ENCODE data around the gene TIGD2. TPM values are rescaled to one million over a fixed set of nuclear protein-coding genes. Genes with fewer than 3 reads are reported as not detected.

TIGD2 gene
- total RNA-seq, 2 donors from 2014 or later = 3.1 to 3.2 TPM

GRCh38 chr4:89157488-89158024 lies 46.2 kb downstream of the TIGD2 start:
- no peak overlapping the region for H3K27ac Mint-ChIP-seq
- ATAC-seq = no peak
- no peaks in the 10 kb centered on the region for H3K36me3 Mint-ChIP-seq (ENCODE audit: low read depth)
- peaks cover 7% of the 10 kb centered on the region for H3K27me3 Mint-ChIP-seq
- DNase-seq = no peak
- H3K9me3 ChIP-seq (ENCODE audit: control insufficient read depth, low read length, poor library complexity, severe bottlenecking) = no peaks in the 10 kb centered on the region
- no peak overlapping the region for H3K4me3 Mint-ChIP-seq
- no peaks in the 10 kb centered on the region for H3K4me1 Mint-ChIP-seq

DNA sequence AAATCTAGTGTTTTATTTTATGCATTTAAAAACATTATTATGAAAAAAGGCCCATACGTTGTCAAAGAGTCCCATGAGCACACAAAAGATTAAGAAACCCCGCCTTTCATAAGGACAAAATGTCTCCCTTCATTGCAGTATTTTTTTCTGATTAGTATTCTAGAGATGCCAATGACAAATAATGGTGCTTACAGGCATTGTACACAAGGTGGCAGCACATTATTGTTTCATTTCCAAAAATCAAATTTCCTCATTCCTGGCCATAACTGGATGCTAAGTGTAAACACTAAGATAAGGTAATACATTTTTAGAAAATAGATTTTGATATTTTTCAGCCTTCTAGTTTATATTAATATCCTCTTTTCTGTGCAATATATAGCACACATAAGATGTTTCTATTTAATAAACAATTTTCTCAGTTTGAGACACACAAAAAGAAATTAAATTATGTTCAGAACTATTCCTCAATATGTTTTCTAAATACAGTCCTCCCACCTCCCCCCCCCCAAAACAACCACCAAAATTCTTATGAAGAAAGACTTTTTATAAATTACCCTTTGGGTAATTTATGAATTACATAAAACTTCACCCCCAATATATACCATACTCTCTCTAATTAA lies 47.7 kb downstream of the TIGD2 start:
- no peak overlapping the region for H3K4me3 Mint-ChIP-seq
- no peaks in the 10 kb centered on the region for H3K9me3 ChIP-seq (ENCODE audit: control insufficient read depth, low read length, poor library complexity, severe bottlenecking)
- H3K27ac Mint-ChIP-seq = no peak overlapping the region
- H3K36me3 Mint-ChIP-seq (ENCODE audit: low read depth) = no peaks in the 10 kb centered on the region
- H3K27me3 Mint-ChIP-seq = peaks cover 12% of the 10 kb centered on the region
- DNase-seq = no peak
- H3K4me1 Mint-ChIP-seq = no peaks in the 10 kb centered on the region
- peak; percentile 80 for ATAC-seq

- Mint-ChIP-seq H3K4me3 (no peak overlapping the region), H3K27ac (no peak overlapping the region), H3K4me1 (no peaks in the 10 kb centered on the region), H3K27me3 (peaks cover 18% of the 10 kb centered on the region), H3K36me3 (ENCODE audit: low read depth) (no peaks in the 10 kb centered on the region)
- DNase-seq = no peak
- H3K9me3 ChIP-seq (ENCODE audit: control insufficient read depth, low read length, poor library complexity, severe bottlenecking) = no peaks in the 10 kb centered on the region
- no peak for ATAC-seq
These were observed 49.5 kb downstream of the TIGD2 start for GRCh38 chr4:89160806-89161205.

DNA sequence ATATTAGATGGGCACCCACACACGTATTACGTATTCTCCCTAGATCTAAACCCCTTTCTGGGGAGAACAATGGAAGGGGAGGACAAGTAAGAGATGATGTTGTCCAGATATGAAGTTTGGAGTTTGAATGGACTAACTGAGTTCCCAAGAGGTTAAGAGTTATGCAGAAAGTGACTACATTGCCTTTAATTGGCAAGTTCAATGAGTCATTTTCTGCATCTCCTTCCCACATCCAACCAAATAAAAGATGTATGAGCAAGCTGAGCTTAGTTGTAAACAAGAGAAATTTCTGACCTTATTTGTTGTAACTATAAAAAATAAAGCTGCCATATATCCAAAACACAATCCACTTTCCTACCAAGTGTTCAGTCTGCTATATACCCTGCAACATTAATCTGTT lies 50.5 kb downstream of the TIGD2 start:
- Mint-ChIP-seq H3K27ac (no peak overlapping the region), H3K4me3 (no peak overlapping the region), H3K27me3 (peaks cover 16% of the 10 kb centered on the region), H3K4me1 (no peaks in the 10 kb centered on the region), H3K36me3 (ENCODE audit: low read depth) (no peaks in the 10 kb centered on the region)
- DNase-seq = no peak
- ATAC-seq = no peak
- H3K9me3 ChIP-seq (ENCODE audit: control insufficient read depth, low read length, poor library complexity, severe bottlenecking) = no peaks in the 10 kb centered on the region

DNA sequence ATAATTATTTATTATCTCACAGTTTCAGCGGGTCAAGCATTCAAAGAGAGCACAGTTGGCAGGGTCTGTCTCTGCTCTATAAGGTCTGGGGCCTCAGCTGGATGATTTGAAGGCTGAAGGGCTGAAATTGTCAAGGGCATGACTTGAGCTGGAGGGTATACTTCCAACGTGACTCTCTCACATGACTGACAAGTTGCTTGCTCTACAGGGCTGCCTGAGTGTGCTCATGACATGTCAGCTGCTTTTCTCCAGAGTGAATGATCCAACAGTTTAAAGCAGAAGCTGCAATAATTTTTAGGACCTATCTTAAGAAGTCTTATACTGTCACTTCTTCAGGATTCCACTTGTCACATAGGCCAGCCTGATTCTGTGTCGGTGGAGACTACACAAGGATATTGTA lies 51.2 kb downstream of the TIGD2 start:
- Mint-ChIP-seq H3K4me3 (no peak overlapping the region), H3K27ac (no peak overlapping the region), H3K27me3 (peaks cover 18% of the 10 kb centered on the region), H3K4me1 (no peaks in the 10 kb centered on the region), H3K36me3 (ENCODE audit: low read depth) (no peaks in the 10 kb centered on the region)
- H3K9me3 ChIP-seq (ENCODE audit: control insufficient read depth, low read length, poor library complexity, severe bottlenecking) = no peaks in the 10 kb centered on the region
- no peak for DNase-seq
- ATAC-seq = no peak

DNA sequence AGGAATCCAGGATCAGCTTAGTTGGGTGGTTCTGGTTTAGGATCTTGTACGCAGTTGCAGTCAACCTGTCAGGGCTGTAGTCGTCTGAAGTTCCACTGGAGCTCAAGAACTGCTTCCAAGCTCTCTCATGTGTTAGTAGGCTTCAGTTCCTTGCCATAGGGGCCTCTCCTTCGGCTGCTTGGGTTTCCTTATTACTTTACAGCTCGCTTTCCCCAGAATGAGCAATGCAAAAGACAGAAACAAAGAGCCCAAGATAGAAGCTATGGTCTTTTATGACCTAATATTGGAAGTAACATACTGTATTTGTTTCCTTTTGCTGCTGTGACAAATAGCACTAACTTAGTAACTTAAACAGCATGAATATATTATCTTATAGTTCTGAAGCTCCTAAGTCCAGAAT lies 51.7 kb downstream of the TIGD2 start:
- H3K9me3 ChIP-seq (ENCODE audit: control insufficient read depth, low read length, poor library complexity, severe bottlenecking) = no peaks in the 10 kb centered on the region
- Mint-ChIP-seq H3K27ac (no peak overlapping the region), H3K4me1 (no peaks in the 10 kb centered on the region), H3K4me3 (no peak overlapping the region), H3K36me3 (ENCODE audit: low read depth) (no peaks in the 10 kb centered on the region), H3K27me3 (peaks cover 20% of the 10 kb centered on the region)
- no peak for DNase-seq
- ATAC-seq = no peak

DNA sequence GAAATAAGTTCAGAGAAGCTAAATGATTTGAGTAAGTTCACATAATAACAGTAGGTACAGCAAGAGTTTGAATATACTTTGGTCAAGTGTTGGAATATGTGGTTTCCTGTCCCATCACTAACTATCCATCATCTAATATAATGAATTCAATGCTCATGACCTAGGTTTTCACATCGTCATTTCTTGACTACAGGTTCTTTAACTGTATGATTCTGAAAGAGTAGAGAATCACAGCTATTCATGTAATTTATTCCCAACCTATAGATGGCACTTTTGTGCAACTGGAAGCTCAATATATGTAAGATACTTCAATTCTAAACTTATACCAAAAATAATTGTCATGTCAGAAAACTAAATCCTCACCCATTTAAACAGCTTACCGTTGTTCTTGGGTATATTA lies 53.1 kb downstream of the TIGD2 start:
- ATAC-seq (no peak), DNase-seq (no peak)
- Mint-ChIP-seq H3K27me3 (peaks cover 22% of the 10 kb centered on the region), H3K27ac (no peak overlapping the region), H3K4me1 (no peaks in the 10 kb centered on the region), H3K4me3 (no peak overlapping the region), H3K36me3 (ENCODE audit: low read depth) (no peaks in the 10 kb centered on the region)
- H3K9me3 ChIP-seq (ENCODE audit: control insufficient read depth, low read length, poor library complexity, severe bottlenecking) = no peaks in the 10 kb centered on the region

Other genes with a start within 250 kb of the TIGD2 start
- 10 to 100 TPM; 10.8 to 37.5 TPM for gene FAM13A, start 54.3 kb upstream of the TIGD2 start, total RNA-seq
- 10 to 100 TPM; 88.5 to 89.7 TPM for gene GPRIN3, start 196.3 kb downstream of the TIGD2 start, total RNA-seq

All from T-helper 17 cell (primary cell).